MCF 10A (cell line): ENCODE results near the gene DUOXA1. TPM values are rescaled to one million over a fixed set of nuclear protein-coding genes. Genes with fewer than 3 reads are reported as not detected.

ENCODE experiments used
- BruUV-seq: library from RNA; stranded (reverse); fragments of 400-500 nt; replicated peaks from 2 replicates; lab custom pipeline; 2021; lab: Mats Ljungman, UMichigan
- CTCF ChIA-PET: fragments of 300-600 bp; sonication (Branson Sonifier 250); formaldehyde crosslinking; extraction: SDS; loops from one replicate; lab custom pipeline; 2021; ENCODE audit warnings: antibody characterized with exemption, inconsistent platforms; lab: Yijun Ruan, JAX
- POLR2A ChIA-PET: fragments of 300-600, 350-650 bp; sonication (Branson Sonifier 250); formaldehyde crosslinking; extraction: SDS; loops from one replicate; lab custom pipeline; 2020; ENCODE audit warnings: antibody characterized with exemption, inconsistent platforms; lab: Yijun Ruan, JAX
- DNase-seq: peaks from one replicate; pipeline ENCODE4 v3.0.0-alpha.2; 2018; ENCODE audit not compliant: unreplicated experiment
- H3K27ac Mint-ChIP-seq: one replicate; pipeline ENCODE4 v1.8.0; 2022; ENCODE audit warnings: mild to moderate bottlenecking, low read depth, mixed read lengths; ENCODE audit not compliant: unreplicated experiment
- H3K27me3 Mint-ChIP-seq: one replicate; pipeline ENCODE4 v1.8.0; 2022; ENCODE audit warnings: mixed read lengths; ENCODE audit not compliant: insufficient read depth, unreplicated experiment
- H3K36me3 Mint-ChIP-seq: one replicate; pipeline ENCODE4 v1.8.0; 2022; ENCODE audit warnings: mild to moderate bottlenecking, moderate library complexity, mixed read lengths; ENCODE audit not compliant: insufficient read depth, unreplicated experiment
- H3K4me1 Mint-ChIP-seq: one replicate; pipeline ENCODE4 v1.8.0; 2022; ENCODE audit warnings: mixed read lengths; ENCODE audit not compliant: insufficient read depth, unreplicated experiment
- H3K4me3 Mint-ChIP-seq: one replicate; pipeline ENCODE4 v1.8.0; 2022; ENCODE audit warnings: mild to moderate bottlenecking, moderate library complexity, mixed read lengths; ENCODE audit not compliant: unreplicated experiment
- H3K9me3 Mint-ChIP-seq: one replicate; pipeline ENCODE4 v1.8.0; 2022; ENCODE audit warnings: mixed read lengths; ENCODE audit not compliant: unreplicated experiment
- CTCF ChIP-seq: fragments of 200-600 bp; IDR thresholded peaks from one replicate; pipeline ENCODE4 v1.8.0; 2022; ENCODE audit warnings: antibody characterized with exemption, mild to moderate bottlenecking; ENCODE audit not compliant: unreplicated experiment
- intact Hi-C: fragments of 100-400 bp; cut with micrococcal nuclease; formaldehyde crosslinking; loops from 2 replicates; pipeline ENCODE4 v1.14.1; 2022
- total RNA-seq: library from RNA; stranded (reverse); gene quantifications from 2 replicates; pipeline ENCODE4 v1.2.3, GENCODE V29; 2022

The DUOXA1 gene
- total RNA-seq, 1 experiment from 2014 or later: 1.3 TPM

- H3K4me3 Mint-ChIP-seq: no peak overlapping the region
- no peaks in the 10 kb centered on the region for H3K36me3 Mint-ChIP-seq
- H3K27me3 Mint-ChIP-seq: no peaks in the 10 kb centered on the region
- H3K4me1 Mint-ChIP-seq: no peaks in the 10 kb centered on the region
- no peaks in the 10 kb centered on the region for H3K9me3 Mint-ChIP-seq
- H3K27ac Mint-ChIP-seq: no peak overlapping the region
- DNase-seq: no peak
- ChIA-PET CTCF (interaction anchor here (0.6 to 0.7 kb wide), 2 partner anchors 208 to 410 kb away, joined by 3 read pairs; no protein-coding TSS in a partner anchor), POLR2A (no interaction called here)
- TF ChIP-seq CTCF: no peak
- BruUV-seq: no TSS peak
- intact Hi-C loops: no loop called here
Measured at GRCh38 chr15:45102226-45102625, 27.5 kb downstream of the DUOXA1 start.

- no peak for TF ChIP-seq CTCF
- Mint-ChIP-seq H3K36me3 (no peaks in the 10 kb centered on the region), H3K27me3 (no peaks in the 10 kb centered on the region), H3K27ac (no peak overlapping the region), H3K9me3 (no peaks in the 10 kb centered on the region), H3K4me3 (no peak overlapping the region), H3K4me1 (no peaks in the 10 kb centered on the region)
- CTCF ChIA-PET: interaction anchor here (0.7 kb wide), 1 partner anchor 411 kb away, joined by 3 read pairs; no protein-coding TSS in a partner anchor
- DNase-seq: no peak
- intact Hi-C loops: no loop called here
- POLR2A ChIA-PET: no interaction called here
- no TSS peak for BruUV-seq
Measured at GRCh38 chr15:45101749-45102148, 27.9 kb downstream of the DUOXA1 start.

- H3K36me3 Mint-ChIP-seq: no peaks in the 10 kb centered on the region
- H3K9me3 Mint-ChIP-seq: no peaks in the 10 kb centered on the region
- no peak overlapping the region for H3K4me3 Mint-ChIP-seq
- no peak for TF ChIP-seq CTCF
- ChIA-PET POLR2A (no interaction called here), CTCF (interaction anchor here (0.8 kb wide), 1 partner anchor 17 kb away, joined by 4 read pairs; no protein-coding TSS in a partner anchor)
- no peaks in the 10 kb centered on the region for H3K27me3 Mint-ChIP-seq
- no peaks in the 10 kb centered on the region for H3K4me1 Mint-ChIP-seq
- DNase-seq: no peak
- H3K27ac Mint-ChIP-seq: no peak overlapping the region
- no TSS peak for BruUV-seq
- intact Hi-C loops: no loop called here
Measured at GRCh38 chr15:45100884-45101625, 28.6 kb downstream of the DUOXA1 start.

GRCh38 chr15:45099549-45100165, 30.0 kb downstream of the DUOXA1 start:
- no peak overlapping the region for H3K4me3 Mint-ChIP-seq
- no peak for TF ChIP-seq CTCF
- H3K9me3 Mint-ChIP-seq: no peaks in the 10 kb centered on the region
- ChIA-PET POLR2A (no interaction called here), CTCF (no interaction called here)
- no TSS peak for BruUV-seq
- H3K36me3 Mint-ChIP-seq: no peaks in the 10 kb centered on the region
- no peaks in the 10 kb centered on the region for H3K27me3 Mint-ChIP-seq
- intact Hi-C loops: no loop called here
- no peak for DNase-seq
- H3K4me1 Mint-ChIP-seq: no peaks in the 10 kb centered on the region
- H3K27ac Mint-ChIP-seq: no peak overlapping the region
